HTERT RPE-1 (cell line): Measurements from ENCODE around the gene HRAS.

Experiments used
- in situ Hi-C: fragments of 300-500 bp; cut with MboI; formaldehyde crosslinking; loops from 4 replicates; pipeline ENCODE4 v1.14.3; 2020; ENCODE audit warnings: low sequenced_read_pairs

The HRAS gene

DNA sequence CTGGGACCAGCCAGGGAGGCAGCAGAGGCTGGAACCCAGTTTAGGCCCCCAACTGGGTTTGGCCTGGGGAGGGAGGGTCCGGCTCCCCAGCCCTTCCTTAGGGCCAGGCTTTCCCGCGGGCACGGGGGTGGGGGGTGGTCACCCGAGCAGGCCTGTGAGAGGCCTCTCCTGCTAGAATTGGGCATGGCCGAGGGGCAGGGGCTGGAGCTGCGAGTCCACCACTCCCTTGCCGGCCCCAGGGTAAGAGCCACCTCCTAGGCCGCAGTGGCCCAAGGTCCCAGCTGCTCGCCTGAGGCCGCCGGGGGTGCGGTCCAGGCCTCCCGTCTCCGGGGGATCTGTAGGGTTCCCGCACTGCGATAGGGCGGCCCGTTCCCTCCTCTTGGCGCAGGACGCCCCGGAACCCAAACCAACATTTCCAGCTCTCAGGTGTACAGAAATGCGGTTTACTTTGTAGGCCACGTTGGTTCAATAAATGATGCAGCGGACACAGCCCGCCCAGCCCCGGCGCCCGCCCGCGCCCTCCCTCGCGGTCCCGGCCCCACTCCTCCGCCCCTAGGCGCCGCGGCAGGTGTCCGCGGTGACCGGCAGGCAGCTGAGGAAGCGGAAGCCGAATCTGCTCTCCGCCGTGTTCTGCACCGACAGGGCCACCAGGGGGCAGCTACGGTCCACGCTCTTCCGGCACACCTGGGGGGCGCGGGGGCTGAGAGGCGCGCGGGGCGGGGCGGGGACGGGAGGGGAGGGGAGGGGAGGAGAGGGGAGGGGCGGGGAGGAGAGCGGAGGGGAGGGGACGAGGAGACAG is 19.3 kb upstream of the HRAS start:
- in situ Hi-C loops: no loop called here

DNA sequence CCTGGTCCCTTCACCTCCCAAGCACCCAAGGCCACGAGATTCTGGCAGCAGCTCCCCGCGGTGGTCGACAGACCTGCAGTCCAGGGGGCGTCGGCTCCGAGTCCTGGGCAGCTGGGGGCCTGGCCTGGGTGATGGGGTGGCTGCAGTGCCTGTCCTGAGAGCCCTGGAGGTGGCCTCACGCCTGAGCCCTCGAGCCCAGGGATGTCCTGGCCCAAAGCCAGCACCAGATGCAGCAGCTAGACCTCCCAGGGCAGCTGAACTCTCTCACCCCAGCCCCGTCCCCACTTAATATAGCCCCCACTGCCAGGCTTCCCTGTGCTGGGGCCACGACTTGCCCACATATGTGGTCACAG is 18.6 kb upstream of the HRAS start:
- in situ Hi-C loops: no loop called here

DNA sequence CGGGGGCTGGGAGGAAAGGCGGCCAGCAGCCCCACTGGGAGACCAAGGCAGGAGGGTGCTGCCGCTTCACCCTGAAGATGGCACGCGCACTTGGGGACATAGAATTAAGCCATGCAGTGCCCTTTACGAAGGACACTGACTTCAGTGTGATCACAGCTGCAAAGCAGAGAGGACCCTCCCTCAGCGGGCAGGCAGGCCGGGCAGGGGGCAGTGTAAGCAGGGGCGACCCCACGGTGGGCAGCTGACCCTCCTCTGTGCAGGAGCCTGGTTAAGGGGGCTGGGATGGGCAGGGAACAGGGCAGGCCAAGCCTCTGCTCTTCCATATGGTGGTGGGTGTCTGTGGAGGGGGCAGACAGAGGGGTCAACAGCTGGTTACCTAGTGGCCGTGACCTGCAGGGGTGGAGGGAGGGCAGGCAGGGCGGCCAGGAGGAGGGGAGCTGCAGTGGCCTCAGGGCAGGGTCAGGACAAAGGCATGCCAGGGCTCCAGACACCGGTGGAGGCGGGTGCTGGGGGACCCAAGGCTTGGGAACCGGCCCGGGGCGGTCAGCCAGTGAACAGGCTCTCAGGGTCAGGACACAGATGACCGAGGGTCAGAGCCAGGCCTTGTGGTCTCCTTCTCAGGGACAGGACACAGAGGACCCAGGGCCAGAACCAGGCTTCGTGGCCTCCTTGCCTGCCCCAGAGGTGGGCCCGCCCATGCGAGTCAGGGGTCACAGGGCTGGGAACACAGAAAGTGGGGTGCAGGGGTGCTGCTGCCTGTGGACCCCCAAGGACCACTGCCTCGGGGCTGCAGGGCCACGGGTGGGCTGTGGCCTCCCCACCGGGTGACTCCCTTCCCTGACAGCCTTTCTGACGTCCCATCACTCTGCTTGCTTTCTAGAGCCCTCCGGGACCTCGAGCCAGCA is 18.0 kb upstream of the HRAS start:
- in situ Hi-C loops: no loop called here

DNA sequence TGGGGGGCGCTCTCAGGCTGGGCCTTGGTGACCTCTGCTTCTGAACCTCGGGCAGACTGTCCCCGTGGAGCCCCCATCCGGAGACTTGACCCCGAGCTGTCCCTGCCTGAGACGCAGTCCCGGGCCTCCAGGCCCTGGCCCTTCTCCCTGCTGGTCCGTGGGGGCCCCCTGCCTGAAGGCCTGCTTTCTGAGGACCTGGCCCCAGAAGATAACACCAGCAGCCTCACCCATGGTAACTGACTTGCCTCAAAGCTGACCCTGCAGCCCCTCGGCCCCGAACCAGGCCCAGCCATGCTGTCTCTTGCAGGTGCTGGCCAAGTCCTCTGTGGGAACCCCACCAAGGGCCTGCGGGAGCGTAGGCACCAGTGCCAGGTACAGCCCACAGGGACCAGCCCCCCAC is 16.2 kb upstream of the HRAS start:
- in situ Hi-C loops: no loop called here

DNA sequence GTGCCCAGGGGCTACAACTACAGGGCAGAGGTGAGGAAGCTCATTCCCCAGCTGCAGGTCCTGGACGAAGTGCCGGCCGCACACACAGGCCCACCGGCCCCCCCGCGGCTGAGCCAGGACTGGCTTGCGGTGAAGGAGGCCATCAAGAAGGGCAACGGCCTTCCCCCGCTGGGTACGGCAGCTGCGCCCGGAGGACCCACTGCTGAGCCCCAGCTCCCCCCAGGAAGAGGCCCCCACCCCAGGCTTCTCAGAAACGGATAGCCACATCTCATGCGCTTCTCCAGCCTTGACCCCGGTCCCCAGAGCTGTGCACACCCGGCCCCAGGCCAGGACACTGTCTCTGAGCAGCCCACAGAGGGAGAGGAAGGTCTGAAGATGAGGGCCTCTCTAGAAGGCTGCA is 15.8 kb upstream of the HRAS start:
- in situ Hi-C loops: no loop called here

DNA sequence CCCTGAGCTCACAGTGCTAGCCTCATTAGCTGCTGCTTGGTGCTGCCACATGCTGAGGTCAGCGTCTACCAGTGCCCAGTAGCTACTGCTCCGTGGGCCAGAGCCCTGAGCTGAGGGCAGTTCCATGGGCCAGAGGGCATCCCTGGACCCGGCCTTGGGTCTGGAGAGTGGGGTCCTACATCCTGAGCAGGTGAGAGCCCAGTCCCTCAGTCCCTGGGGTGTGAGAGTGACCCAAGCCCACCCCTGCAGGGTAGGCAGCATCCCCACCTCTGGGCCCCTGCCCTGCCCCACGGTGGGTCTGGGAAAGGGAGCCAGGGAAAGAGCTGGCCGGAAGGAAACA is 15.3 kb upstream of the HRAS start:
- in situ Hi-C loops: no loop called here

DNA sequence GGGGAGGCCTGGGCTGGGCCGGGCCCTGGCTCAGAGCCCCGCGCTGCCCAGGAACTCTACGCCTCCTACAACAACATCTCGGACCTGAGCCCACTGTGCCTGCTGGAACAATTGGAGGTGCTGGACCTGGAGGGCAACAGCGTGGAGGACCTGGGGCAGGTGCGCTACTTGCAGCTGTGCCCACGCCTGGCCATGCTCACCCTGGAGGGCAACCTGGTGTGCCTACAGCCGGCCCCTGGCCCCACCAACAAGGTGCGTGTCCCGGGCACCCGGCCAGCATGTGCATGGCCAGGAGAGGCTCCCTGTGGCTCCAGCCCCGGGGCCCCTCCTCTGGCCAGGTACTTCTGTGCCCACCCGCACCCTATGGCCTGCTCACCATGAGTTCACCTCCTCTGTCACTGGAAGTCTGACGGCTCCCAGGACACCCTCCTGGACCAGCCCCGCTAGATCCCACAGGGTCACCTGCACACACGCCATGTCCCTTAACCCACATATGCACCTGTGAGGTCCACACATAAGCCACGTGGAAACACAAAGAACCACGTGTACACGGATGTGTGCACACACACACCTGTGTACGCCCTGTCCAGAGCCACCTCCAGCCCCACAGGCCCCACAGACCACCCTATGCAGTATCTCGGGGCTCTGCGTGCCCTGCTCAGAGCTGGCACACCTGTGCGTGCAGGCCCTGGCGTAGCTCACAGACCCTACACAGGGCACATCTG is 14.8 kb upstream of the HRAS start:
- in situ Hi-C loops: no loop called here

DNA sequence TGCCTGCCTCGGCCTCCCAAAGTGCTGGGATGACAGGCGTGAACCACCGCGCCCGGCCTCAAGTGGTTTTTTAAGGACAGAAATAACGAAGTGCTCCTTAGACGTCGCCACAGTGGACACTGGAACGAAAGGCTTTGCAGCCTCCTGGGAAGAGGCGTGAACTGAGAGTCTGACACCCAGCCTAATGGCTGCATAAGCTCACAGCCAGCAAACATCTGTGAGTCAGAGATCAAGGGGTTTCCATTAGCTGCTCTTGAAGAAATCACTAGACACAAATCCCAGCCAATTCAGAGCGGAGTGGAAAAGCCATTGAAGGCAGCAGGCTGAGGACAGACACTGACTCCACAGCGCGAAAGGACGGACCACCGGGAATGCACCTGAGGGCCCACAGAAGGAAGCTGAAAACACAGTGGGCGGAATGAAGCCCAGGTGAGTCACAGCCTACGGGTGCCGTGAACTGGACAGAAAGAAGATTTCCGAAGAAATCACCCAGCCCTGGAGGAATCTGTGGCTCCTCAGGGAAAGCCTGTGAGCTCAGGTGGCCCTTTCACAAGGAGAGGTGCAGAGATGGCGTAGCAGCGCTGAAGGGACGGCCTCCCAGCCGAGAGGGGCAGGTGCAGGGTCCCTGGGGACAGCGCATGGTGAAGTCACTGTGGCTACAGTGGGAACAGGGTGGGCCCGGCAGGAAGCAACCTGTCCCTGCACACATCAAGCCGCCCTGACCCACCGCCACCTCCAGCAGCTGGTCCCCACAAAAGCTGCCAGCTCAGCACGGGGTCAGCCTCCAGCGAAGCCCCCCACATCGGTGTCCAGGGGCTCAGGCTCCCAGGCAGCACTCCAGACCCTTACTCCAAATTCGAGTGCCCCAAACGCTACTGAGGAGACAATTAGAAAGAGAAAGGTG is 13.6 kb upstream of the HRAS start:
- in situ Hi-C loops: no loop called here

DNA sequence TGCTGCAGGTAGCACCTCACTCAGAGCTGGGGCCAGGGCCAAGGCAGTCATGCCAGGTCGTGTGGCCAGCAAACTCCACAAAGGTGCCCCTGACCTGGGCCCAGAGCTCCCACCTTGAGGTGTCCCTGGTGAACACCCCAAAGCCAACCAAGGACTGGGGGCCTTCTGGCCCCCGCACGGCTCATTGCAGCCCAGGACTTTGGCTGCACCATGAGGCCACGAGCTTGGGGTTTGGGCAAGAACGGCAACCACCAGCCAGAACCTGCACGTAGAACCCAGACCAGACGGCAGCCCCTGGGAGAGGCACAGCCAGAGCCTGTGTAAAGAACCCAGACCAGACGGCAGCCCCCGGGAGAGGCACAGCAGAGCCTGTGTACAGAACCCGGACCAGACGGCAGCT is 9.8 kb upstream of the HRAS start:
- in situ Hi-C loops: no loop called here

DNA sequence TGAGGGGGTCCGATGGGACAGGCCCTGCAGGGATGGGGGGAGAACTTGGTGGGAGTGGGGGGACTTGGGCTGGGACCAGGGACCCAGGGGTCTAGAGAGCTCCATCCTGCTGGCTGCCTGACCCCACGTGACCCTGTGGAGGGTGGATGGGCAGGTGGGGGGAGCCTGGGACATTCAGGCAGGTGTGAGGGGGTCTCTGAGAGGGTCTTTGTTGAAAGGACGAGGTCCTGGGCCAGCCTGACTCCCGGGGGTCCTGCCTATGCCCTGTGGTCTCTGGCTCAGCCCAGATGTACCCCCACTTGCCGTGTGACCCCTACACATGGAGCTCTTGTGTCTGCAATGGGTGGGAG is 9.4 kb upstream of the HRAS start:
- in situ Hi-C loops: no loop called here

DNA sequence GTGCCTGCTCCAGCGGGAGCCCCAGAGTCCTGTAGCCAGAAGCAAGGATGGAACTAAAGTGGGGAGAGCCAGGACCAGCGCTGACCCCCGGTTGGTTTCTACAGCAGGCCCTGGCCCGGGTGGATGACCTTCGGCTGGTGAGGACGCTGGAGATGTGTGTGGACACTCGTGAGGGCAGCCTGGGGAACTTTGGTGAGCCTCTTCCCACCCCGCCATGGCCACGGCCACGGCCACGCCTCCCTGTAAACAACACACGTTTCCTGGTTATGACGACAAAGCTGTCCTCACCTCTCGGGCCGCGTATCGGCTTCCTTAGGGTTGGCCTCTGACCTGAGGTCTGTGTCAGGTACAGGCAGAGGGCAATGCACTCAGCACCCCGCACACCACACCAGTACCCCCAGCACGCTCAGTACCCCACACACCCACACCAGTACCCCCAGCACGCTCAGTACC is 6.1 kb upstream of the HRAS start:
- in situ Hi-C loops: no loop called here

DNA sequence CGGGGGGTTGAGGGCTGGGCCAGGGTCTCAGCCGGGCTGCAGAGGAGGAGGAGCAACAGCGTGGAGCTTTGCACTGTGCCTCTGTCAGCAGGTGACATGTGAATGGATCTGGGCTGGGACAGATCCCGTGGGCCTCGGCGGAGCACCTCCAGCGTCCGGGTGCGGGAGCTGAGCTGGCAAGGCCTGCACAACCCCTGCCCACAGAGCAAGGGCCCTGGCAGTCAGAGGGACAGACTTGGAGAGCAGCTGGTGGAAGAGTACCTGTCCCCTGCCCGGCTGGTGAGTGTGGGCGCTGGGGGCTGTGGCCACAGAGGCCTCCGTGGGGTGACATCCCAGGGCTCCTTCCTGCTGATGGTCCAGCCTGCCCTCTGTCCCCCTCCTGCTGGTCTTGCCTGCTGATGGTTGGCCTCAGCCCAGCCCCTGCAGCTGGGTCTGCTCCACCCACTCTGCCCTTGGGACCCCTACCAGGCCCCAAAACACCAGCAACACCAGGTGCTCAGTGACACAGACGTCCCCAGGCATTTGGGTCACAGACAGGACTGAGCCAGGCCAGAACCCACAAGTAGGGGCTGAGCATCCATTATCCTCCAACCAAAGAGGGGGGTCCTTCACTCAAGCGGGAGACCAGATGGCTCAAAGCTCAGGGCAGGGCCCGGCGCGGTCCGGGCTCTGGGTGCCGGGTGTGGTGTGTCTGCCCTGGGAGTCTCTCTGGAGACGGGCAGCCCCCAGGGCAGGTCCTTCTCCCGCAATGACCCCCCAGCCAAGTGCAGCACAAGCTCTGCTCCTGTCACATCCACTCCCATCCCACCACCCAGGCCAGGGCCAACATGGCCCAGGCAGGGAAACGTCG is 5.4 kb upstream of the HRAS start:
- in situ Hi-C loops: no loop called here

DNA sequence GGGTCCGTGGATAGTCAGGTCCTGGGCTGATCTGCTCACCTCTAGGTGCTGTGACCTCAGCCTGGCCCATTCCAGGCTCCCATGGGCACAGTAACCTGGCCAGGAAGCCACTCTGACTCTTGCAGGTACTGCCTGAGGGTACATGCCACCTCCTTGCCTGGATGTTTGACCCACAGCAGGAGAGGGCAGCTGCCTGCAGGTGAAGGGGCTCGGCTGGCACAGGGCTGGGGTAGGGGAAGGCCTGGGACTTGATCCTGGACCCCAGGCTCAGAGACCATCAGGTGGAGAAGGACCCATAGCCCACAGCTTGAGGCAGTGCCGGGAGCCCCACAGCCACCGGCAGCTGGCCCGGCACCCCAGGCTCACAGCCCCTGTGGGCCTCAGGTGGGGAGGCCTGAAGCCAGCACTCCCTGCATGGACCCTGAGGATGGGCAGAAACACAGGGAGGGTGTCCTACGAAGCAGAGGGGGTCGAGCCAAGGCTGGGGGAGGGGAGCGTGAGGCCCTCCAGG is 4.7 kb upstream of the HRAS start:
- in situ Hi-C loops: no loop called here

DNA sequence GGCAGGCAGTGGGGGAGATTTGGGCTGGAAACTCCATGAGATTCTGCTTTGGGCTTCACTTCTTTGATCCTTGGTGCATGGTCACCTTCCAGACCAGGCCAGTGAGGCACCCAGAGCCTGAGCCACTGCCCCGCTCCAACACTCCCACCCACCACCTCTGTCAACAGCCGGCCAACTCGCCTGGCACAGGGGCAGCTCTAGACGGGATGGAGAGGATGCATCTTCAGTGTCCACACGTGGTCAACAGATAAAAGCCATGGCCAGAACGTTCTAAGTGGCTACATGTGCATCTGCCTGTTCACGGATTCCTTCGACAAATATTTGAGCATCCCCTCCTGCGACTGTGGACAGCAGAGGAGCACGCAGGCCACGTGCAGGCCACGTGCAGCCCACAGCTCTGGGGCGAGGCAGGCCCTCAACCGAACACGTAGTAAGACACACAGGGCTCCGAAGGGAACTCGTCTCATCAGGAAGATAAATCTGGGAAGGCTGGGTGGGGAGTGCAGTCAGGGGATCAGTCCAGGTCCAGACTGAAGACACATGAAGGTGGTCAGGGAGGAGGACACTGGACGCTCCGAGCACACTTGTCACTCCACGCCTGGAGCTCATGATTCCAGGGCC is 3.2 kb upstream of the HRAS start:
- in situ Hi-C loops: no loop called here

DNA sequence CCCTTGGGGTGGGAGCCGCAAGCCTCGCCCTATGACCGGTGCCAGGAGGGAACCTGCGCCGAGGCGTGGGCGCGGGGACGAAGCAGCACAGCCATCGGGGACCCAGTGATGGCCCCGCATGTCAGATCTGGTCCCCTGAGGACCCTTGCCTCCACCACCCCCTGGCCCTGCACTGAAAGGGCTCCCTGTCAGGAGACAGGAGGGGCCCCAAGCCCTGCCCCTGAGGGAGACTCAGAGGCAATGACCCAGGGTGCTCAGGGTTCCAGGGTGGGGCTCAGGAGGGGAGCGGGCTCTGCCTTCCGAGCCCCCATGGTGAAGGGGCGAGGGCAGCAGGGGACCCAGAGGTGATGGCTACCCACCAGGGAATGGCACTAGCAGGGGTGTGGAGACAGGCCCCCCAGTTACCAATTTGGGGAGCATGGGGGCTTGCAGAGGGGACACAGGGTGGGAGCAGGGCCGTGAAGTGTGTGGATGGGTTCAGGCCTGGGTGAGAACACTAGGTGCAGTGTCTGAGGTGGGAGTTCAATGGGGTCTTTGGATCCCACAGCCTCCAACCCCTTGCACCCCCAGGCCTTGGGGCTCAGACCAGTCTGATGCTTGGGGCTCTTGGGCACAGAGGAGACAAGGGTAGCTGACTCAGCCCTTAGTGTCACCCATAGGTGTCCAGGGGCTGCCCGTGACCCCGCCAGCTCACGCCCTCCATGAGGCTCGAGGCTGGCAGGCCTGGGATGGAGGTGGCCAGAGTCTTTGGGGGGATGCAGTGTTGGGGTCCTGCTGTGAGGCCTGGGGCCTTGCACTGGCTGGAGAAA is 2.5 kb upstream of the HRAS start:
- in situ Hi-C loops: no loop called here

DNA sequence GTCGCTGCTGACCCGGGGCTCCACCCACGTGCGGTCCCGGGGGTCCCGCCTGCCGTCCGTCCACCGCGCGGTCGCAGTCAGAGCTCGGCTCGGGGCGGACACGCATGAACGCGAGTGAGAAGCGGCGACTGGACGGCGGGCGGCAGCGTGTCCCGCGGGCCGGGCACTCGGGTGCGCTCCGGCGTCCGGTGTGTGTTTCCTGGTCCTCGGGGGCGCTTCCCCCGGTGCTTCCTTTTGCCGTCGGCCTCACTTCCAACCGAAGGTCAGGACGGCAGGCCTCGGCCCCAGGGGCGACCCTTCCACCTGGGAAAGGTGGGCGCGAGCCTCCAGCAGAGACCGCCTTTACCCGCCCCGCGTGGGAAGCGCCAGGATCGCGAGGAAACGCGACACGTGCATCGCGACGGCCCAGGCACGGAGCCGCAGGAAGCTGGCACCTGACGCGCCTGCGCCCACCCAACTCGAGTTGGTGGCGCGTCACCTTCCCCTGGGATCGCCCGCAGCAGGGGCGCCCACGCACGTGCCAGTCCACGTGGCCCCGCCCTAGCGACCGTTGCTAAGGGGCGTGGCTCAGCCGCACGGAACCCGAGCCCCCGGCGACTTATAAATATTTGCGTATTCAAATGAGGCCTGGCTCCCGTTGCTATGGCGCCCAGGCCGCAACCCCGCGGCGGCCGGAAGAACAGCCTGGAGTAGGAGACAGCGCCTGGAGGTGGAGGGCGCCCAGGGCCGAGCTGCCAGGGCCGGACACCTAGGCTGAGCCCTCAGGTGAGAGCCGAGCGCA is 1.7 kb upstream of the HRAS start, which contains the start of gene LRRC56:
Gene LRRC56 (plus strand): TSS at position 687 of the 781 bp plus-strand sequence. CDS start 3,158 bp downstream, outside the sequence.
- in situ Hi-C loops: no loop called here

DNA sequence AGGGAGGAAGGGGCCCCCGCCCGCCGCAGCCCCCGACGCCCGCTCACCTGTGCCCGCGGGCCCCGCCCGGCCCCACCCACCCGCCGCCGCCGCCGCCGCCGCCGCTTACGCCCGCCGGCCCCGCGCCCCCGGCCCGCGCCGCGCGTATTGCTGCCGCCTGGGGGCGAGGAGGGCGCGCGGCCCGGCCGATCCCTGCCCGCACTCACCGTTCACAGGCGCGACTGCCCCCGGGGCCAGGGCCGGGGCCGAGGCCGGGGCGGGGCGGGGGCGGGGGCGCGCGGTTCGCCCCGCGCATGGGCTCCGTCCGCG is 212 bp downstream of the HRAS start:
- in situ Hi-C loops: no loop called here
